ENCODE results near the gene TMPRSS13. TPM values are rescaled to one million over a fixed set of nuclear protein-coding genes. Genes with fewer than 3 reads are reported as not detected.

TMPRSS13 gene
- total RNA-seq, 4 donors from 2014 or later = 11.1 to 31.7 (median 21.0) TPM

GRCh38 chr11:117906126-117906525 lies 23.1 kb downstream of the TMPRSS13 start:
- no peak overlapping the region for H3K4me3 ChIP-seq
- TF ChIP-seq CTCF (IDR thresholded peaks at IDR 0.05) (no peak), POLR2A (IDR thresholded peaks at IDR 0.05) (no peak)
- peaks cover 0 to 11% (median 5%) of the 10 kb centered on the region in 3 donors for H3K4me1 ChIP-seq
- no peaks in the 10 kb centered on the region for H3K9me3 ChIP-seq
- no peak overlapping the region for H3K27ac ChIP-seq
- DNase-seq = no peak
- H3K36me3 ChIP-seq = peaks cover 0 to 26% (median 0%) of the 10 kb centered on the region in 3 donors
- H3K27me3 ChIP-seq = no peaks in the 10 kb centered on the region
- intact Hi-C loops (cut with DNase I) = no loop called here
- no CpG with 5 or more reads among the region's 2 CpGs for WGBS, 2 donors

GRCh38 chr11:117905524-117905923 lies 23.7 kb downstream of the TMPRSS13 start:
- Histone ChIP-seq H3K27me3 (no peaks in the 10 kb centered on the region), H3K4me3 (no peak overlapping the region), H3K27ac (no peak overlapping the region), H3K36me3 (peaks cover 0 to 20% (median 0%) of the 10 kb centered on the region in 3 donors), H3K4me1 (peaks cover 0 to 17% (median 5%) of the 10 kb centered on the region in 3 donors), H3K9me3 (no peaks in the 10 kb centered on the region)
- TF ChIP-seq POLR2A (IDR thresholded peaks at IDR 0.05) (no peak), CTCF (IDR thresholded peaks at IDR 0.05) (no peak)
- intact Hi-C loops (cut with DNase I) = no loop called here
- 74 to 92% methylated on average over 4 of the region's 4 CpGs for WGBS, 2 donors
- no peak for DNase-seq

- Histone ChIP-seq H3K36me3 (peaks cover 0 to 3% (median 0%) of the 10 kb centered on the region in 3 donors), H3K27ac (no peak overlapping the region), H3K27me3 (no peaks in the 10 kb centered on the region), H3K4me3 (no peak overlapping the region), H3K9me3 (no peaks in the 10 kb centered on the region), H3K4me1 (peaks cover 0 to 19% (median 5%) of the 10 kb centered on the region in 3 donors)
- 83 to 84% methylated on average over 4 to 7 of the region's 14 CpGs for WGBS, 2 donors
- no peak for DNase-seq
- intact Hi-C loops (cut with DNase I) = no loop called here
- no peak for TF ChIP-seq CTCF (IDR thresholded peaks at IDR 0.05)
- no peak for TF ChIP-seq POLR2A (IDR thresholded peaks at IDR 0.05)
Observed at GRCh38 chr11:117903505-117904382, 25.5 kb downstream of the TMPRSS13 start.

GRCh38 chr11:117902001-117902845 lies 27.0 kb downstream of the TMPRSS13 start:
- TF ChIP-seq POLR2A (IDR thresholded peaks at IDR 0.05) (no peak), CTCF (IDR thresholded peaks at IDR 0.05) (no peak)
- WGBS, 2 donors = 82% methylated on average over 7 to 10 of the region's 13 CpGs
- Histone ChIP-seq H3K9me3 (no peaks in the 10 kb centered on the region), H3K36me3 (no peaks in the 10 kb centered on the region), H3K27me3 (no peaks in the 10 kb centered on the region), H3K4me3 (no peak overlapping the region), H3K27ac (no peak overlapping the region), H3K4me1 (peaks cover 0 to 13% (median 0%) of the 10 kb centered on the region in 3 donors)
- intact Hi-C loops (cut with DNase I) = no loop called here
- no peak for DNase-seq

Measured in esophagus squamous epithelium (tissue), 5 donors.